ENCODE measurements around the gene LHX8. TPM values are rescaled to one million over a fixed set of nuclear protein-coding genes. Genes with fewer than 3 reads are reported as not detected.

The LHX8 gene
- total RNA-seq, 4 donors from 2014 or later: 0.48 to 1.3 TPM; not detected in 2

GRCh38 chr1:75124510-75124909, 9.7 kb upstream of the LHX8 start:
- DNase-seq: no peak
- Histone ChIP-seq H3K36me3 (no peaks in the 10 kb centered on the region), H3K4me3 (no peak overlapping the region), H3K27me3 (peaks cover 0 to 7% of the 10 kb centered on the region in 2 donors), H3K27ac (no peak overlapping the region), H3K4me1 (no peaks in the 10 kb centered on the region), H3K9me3 (no peaks in the 10 kb centered on the region)
- TF ChIP-seq POLR2A (IDR thresholded peaks at IDR 0.05): no peak
- TF ChIP-seq CTCF (IDR thresholded peaks at IDR 0.05): no peak
- intact Hi-C loops (cut with DNase I; ENCODE audit: low total_unique reads): no loop called here

- Histone ChIP-seq H3K36me3 (no peaks in the 10 kb centered on the region), H3K27me3 (peaks cover 0 to 14% of the 10 kb centered on the region in 2 donors), H3K9me3 (no peaks in the 10 kb centered on the region), H3K4me3 (no peak overlapping the region), H3K27ac (no peak overlapping the region), H3K4me1 (no peaks in the 10 kb centered on the region)
- intact Hi-C loops (cut with DNase I; ENCODE audit: low total_unique reads): no loop called here
- no peak for DNase-seq
- TF ChIP-seq POLR2A (IDR thresholded peaks at IDR 0.05) (no peak), CTCF (IDR thresholded peaks at IDR 0.05) (no peak)
Observed at GRCh38 chr1:75125161-75125726, 8.9 kb upstream of the LHX8 start.

GRCh38 chr1:75126611-75127101, 7.5 kb upstream of the LHX8 start:
- H3K4me3 ChIP-seq: no peak overlapping the region
- TF ChIP-seq CTCF (IDR thresholded peaks at IDR 0.05) (no peak), POLR2A (IDR thresholded peaks at IDR 0.05) (no peak)
- no peaks in the 10 kb centered on the region for H3K36me3 ChIP-seq
- intact Hi-C loops (cut with DNase I; ENCODE audit: low total_unique reads): no loop called here
- DNase-seq: no peak
- peaks cover 0 to 20% of the 10 kb centered on the region in 2 donors for H3K27me3 ChIP-seq
- H3K9me3 ChIP-seq: no peaks in the 10 kb centered on the region
- H3K4me1 ChIP-seq: no peaks in the 10 kb centered on the region
- H3K27ac ChIP-seq: no peak overlapping the region

GRCh38 chr1:75127916-75128717, 6.1 kb upstream of the LHX8 start:
- no peak overlapping the region for H3K4me3 ChIP-seq
- H3K27ac ChIP-seq: no peak overlapping the region
- no peaks in the 10 kb centered on the region for H3K9me3 ChIP-seq
- H3K4me1 ChIP-seq: no peaks in the 10 kb centered on the region
- TF ChIP-seq POLR2A (IDR thresholded peaks at IDR 0.05): no peak
- TF ChIP-seq CTCF (IDR thresholded peaks at IDR 0.05): no peak
- H3K27me3 ChIP-seq: peaks cover 0 to 29% of the 10 kb centered on the region in 2 donors
- intact Hi-C loops (cut with DNase I; ENCODE audit: low total_unique reads): no loop called here
- H3K36me3 ChIP-seq: no peaks in the 10 kb centered on the region
- DNase-seq: no peak

GRCh38 chr1:75129660-75129982, 4.6 kb upstream of the LHX8 start:
- intact Hi-C loops (cut with DNase I; ENCODE audit: low total_unique reads): no loop called here
- H3K27me3 ChIP-seq: peaks cover 0 to 44% of the 10 kb centered on the region in 2 donors

More at GRCh38 chr1:75129660-75129982, 4.6 kb upstream of the LHX8 start:
- H3K27ac ChIP-seq: no peak overlapping the region
- TF ChIP-seq POLR2A (IDR thresholded peaks at IDR 0.05) (no peak), CTCF (IDR thresholded peaks at IDR 0.05) (no peak)
- H3K4me1 ChIP-seq: no peaks in the 10 kb centered on the region
- H3K36me3 ChIP-seq: no peaks in the 10 kb centered on the region
- no peak overlapping the region for H3K4me3 ChIP-seq
- H3K9me3 ChIP-seq: no peaks in the 10 kb centered on the region
- DNase-seq: no peak

All from uterus (tissue), 4 donors.